Measurements from ENCODE around the gene LSM3. TPM values are rescaled to one million over a fixed set of nuclear protein-coding genes. Genes with fewer than 3 reads are reported as not detected.

The LSM3 gene
- total RNA-seq, 1 donor from 2014 or later = 10.0 TPM

- H3K27me3 Mint-ChIP-seq (ENCODE audit: unreplicated experiment) = no peaks in the 10 kb centered on the region
- no peaks in the 10 kb centered on the region for H3K36me3 Mint-ChIP-seq (ENCODE audit: unreplicated experiment)
- H3K4me1 Mint-ChIP-seq (ENCODE audit: unreplicated experiment) = no peaks in the 10 kb centered on the region
- no peak overlapping the region for H3K4me3 Mint-ChIP-seq (ENCODE audit: unreplicated experiment)
- TF ChIP-seq CTCF (IDR thresholded peaks at IDR 0.05) = no peak
- H3K9me3 Mint-ChIP-seq (ENCODE audit: unreplicated experiment) = no peaks in the 10 kb centered on the region
- DNase-seq (ENCODE audit: extremely low spot score, unreplicated experiment) = no peak
- no peak overlapping the region for H3K27ac Mint-ChIP-seq (ENCODE audit: unreplicated experiment)
Measured at GRCh38 chr3:14245822-14246221, 67.2 kb downstream of the LSM3 start.

DNA sequence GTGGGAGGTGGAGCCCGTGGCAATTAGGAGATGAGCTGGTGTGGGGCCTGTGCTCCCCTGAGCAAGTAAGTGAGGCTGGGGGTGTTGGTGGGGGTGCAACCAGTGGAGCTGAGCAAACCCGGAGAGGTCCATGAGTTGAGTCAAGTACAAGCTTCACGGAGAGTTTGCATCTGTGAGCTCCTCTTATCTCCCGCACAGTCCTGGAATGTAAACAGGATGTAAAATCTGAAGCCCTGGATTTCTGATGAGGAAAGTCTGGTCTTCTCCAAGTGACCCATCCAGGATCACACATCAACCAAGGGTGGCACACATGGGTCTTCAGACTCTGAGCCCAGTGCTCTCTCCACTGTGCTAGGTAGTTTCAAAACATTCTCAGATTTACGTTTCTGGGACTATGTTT is 67.8 kb downstream of the LSM3 start:
- no peaks in the 10 kb centered on the region for H3K36me3 Mint-ChIP-seq (ENCODE audit: unreplicated experiment)
- H3K4me1 Mint-ChIP-seq (ENCODE audit: unreplicated experiment) = no peaks in the 10 kb centered on the region
- H3K9me3 Mint-ChIP-seq (ENCODE audit: unreplicated experiment) = no peaks in the 10 kb centered on the region
- no peak for TF ChIP-seq CTCF (IDR thresholded peaks at IDR 0.05)
- H3K27me3 Mint-ChIP-seq (ENCODE audit: unreplicated experiment) = no peaks in the 10 kb centered on the region
- no peak overlapping the region for H3K27ac Mint-ChIP-seq (ENCODE audit: unreplicated experiment)
- no peak for DNase-seq (ENCODE audit: extremely low spot score, unreplicated experiment)
- H3K4me3 Mint-ChIP-seq (ENCODE audit: unreplicated experiment) = no peak overlapping the region

- Mint-ChIP-seq H3K27me3 (ENCODE audit: unreplicated experiment) (no peaks in the 10 kb centered on the region), H3K36me3 (ENCODE audit: unreplicated experiment) (no peaks in the 10 kb centered on the region), H3K9me3 (ENCODE audit: unreplicated experiment) (no peaks in the 10 kb centered on the region), H3K27ac (ENCODE audit: unreplicated experiment) (no peak overlapping the region), H3K4me3 (ENCODE audit: unreplicated experiment) (no peak overlapping the region), H3K4me1 (ENCODE audit: unreplicated experiment) (peaks cover 2% of the 10 kb centered on the region)
- no peak for DNase-seq (ENCODE audit: extremely low spot score, unreplicated experiment)
- TF ChIP-seq CTCF (IDR thresholded peaks at IDR 0.05) = no peak
Measured at GRCh38 chr3:14248477-14248848, 69.8 kb downstream of the LSM3 start.

DNA sequence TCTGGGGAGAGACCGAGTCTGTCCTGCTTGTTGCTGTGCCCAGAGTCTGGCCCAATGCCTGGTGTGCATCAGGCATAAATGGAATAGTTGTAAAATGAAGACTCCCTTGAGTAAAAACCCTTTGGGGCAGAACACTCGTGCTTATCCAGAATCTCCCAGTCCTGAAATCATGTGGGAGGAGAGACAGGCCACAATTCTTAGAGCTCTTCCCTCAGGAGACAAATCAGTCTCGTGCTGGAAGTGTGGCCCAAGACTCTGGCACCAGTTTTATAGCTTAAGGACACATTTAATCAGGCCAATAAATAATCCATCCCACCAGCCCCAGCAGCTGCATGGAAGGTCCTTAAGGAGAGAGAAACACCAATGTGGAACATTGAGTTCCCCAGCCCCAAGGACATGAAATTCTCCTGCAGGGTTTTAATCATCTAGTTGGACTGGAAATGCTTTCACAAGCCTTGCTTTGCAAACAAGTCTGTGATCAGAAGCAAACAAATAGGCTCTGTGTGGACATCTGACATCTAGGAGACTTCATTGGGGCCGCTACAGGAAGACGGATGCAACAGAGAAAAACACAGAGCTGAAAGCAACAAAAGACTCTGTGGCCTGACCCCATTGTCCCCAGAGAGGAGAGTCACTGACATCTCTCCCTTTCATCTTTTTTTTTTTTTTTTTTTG is 70.4 kb downstream of the LSM3 start:
- H3K27me3 Mint-ChIP-seq (ENCODE audit: unreplicated experiment) = no peaks in the 10 kb centered on the region
- TF ChIP-seq CTCF (IDR thresholded peaks at IDR 0.05) = no peak
- no peak overlapping the region for H3K4me3 Mint-ChIP-seq (ENCODE audit: unreplicated experiment)
- no peak overlapping the region for H3K27ac Mint-ChIP-seq (ENCODE audit: unreplicated experiment)
- H3K4me1 Mint-ChIP-seq (ENCODE audit: unreplicated experiment) = peaks cover 5% of the 10 kb centered on the region
- no peaks in the 10 kb centered on the region for H3K9me3 Mint-ChIP-seq (ENCODE audit: unreplicated experiment)
- no peaks in the 10 kb centered on the region for H3K36me3 Mint-ChIP-seq (ENCODE audit: unreplicated experiment)
- DNase-seq (ENCODE audit: extremely low spot score, unreplicated experiment) = no peak

Other genes with a start within 250 kb of the LSM3 start
- gene CHCHD4, start 53.9 kb upstream of the LSM3 start, total RNA-seq = 7.2 and 7.9 TPM in 2 replicates
- 73.3 and 76.5 TPM in 2 replicates for gene TMEM43, start 53.8 kb upstream of the LSM3 start, total RNA-seq
- gene XPC, start 216 bp upstream of the LSM3 start, total RNA-seq = 39.4 and 41.5 TPM in 2 replicates
- gene SLC6A6, start 223.8 kb downstream of the LSM3 start, total RNA-seq = 37.2 and 41.9 TPM in 2 replicates

All from osteocyte (in vitro differentiated cells).